HepG2 (cell line): Measurements from ENCODE around the gene XPNPEP2. TPM values are rescaled to one million over a fixed set of nuclear protein-coding genes. Genes with fewer than 3 reads are reported as not detected.

Experiments used
- ATAC-seq: fragments of 200-7000 bp; cut with Tn5 transposase; 3 replicates; pipeline ENCODE4 v1.9.1; 2020; ENCODE audit warnings: mild to moderate bottlenecking, moderate library complexity
- BruUV-seq: library from RNA; stranded (reverse); fragments of 400-500 nt; replicated peaks from 2 replicates; lab custom pipeline; 2021; lab: Mats Ljungman, UMichigan
- CTCF ChIA-PET: fragments of 300-600 bp; formaldehyde crosslinking; extraction: SDS; loops from one replicate; lab custom pipeline; 2021; ENCODE audit warnings: low total read pairs, inconsistent platforms, low intra/inter-chr PET ratio; lab: Yijun Ruan, JAX
- POLR2A ChIA-PET: fragments of 350-600 bp; sonication (Branson Sonifier 250); formaldehyde crosslinking; loops from one replicate; lab custom pipeline; 2020; ENCODE audit warnings: antibody characterized with exemption, inconsistent platforms; lab: Yijun Ruan, JAX
- DNase-seq: peaks from one replicate; pipeline ENCODE4 v3.0.0-alpha.2; 2015; ENCODE audit warnings: low spot score
- FAIRE-seq: peaks from 3 replicates; lab custom pipeline; 2011; peaks lifted over from hg19 to GRCh38; lab: Jason Lieb, UNC
- H2AFZ ChIP-seq: one replicate; pipeline ENCODE4 v1.6.1; 2011; ENCODE audit warnings: low read length, inconsistent platforms
- H3K27ac ChIP-seq: fragments of 300-600 bp; 3 replicates; pipeline ENCODE4 v1.8.0; 2011; ENCODE audit warnings: mixed run types, mild to moderate bottlenecking, mixed read lengths, low read length, inconsistent platforms; ENCODE audit not compliant: insufficient read depth; ENCODE audit errors: extremely low read length
- H3K27me3 ChIP-seq, 2 experiments: fragments of 200-600 bp in 1 of 2; 2 replicates in 1 of 2; 3 replicates in 1 of 2; pipeline versions ENCODE4 v1.6.0 to v1.8.0; 2011; ENCODE audit warnings: low read length in 2 of 2, mild to moderate bottlenecking in 2 of 2, moderate library complexity in 2 of 2, inconsistent platforms in 1 of 2; ENCODE audit not compliant: insufficient read depth in 2 of 2, control insufficient read depth in 1 of 2
- H3K36me3 ChIP-seq, 2 experiments: fragments of 200-600 bp in 1 of 2; replicated peaks in 1 of 2; 2 replicates in 1 of 2; 3 replicates in 1 of 2; pipeline versions ENCODE4 v1.5.1 to v1.8.0; 2011; ENCODE audit warnings: low read length in 2 of 2, inconsistent platforms in 1 of 2; ENCODE audit not compliant: insufficient read depth in 2 of 2, control insufficient read depth in 1 of 2
- H3K4me1 ChIP-seq: 2 replicates; pipeline ENCODE4 v1.5.1; 2012; ENCODE audit warnings: low read length, inconsistent platforms; ENCODE audit not compliant: insufficient read depth
- H3K4me2 ChIP-seq: 2 replicates; pipeline ENCODE4 v1.6.0; 2011; ENCODE audit warnings: low read depth, low read length, inconsistent platforms
- H3K4me3 ChIP-seq, 3 experiments: fragments of 200-600 bp in 1 of 3; sonication (generic), shearing (Covaris generic) in 1 of 3; replicated peaks in 1 of 3; 2 replicates each; pipeline ENCODE4 v1.5.1; 2011 to 2016; ENCODE audit warnings: low read length in 3 of 3, inconsistent platforms in 2 of 3, low read depth in 2 of 3, mild to moderate bottlenecking in 2 of 3, control low read depth in 1 of 3, mixed read lengths in 1 of 3; ENCODE audit not compliant: insufficient read depth in 1 of 3
- H3K79me2 ChIP-seq: one replicate; pipeline ENCODE4 v1.6.1; 2011; ENCODE audit warnings: low read length, inconsistent platforms; ENCODE audit not compliant: insufficient read depth
- H3K9ac ChIP-seq: 2 replicates; pipeline ENCODE4 v1.6.0; 2011; ENCODE audit warnings: mild to moderate bottlenecking, low read depth, low read length, inconsistent platforms; ENCODE audit not compliant: insufficient read depth
- H3K9me3 ChIP-seq: 2 replicates; pipeline ENCODE4 v1.5.1; 2012; ENCODE audit warnings: mild to moderate bottlenecking, low read length
- H4K20me1 ChIP-seq: 2 replicates; pipeline ENCODE4 v1.6.0; 2011; ENCODE audit warnings: inconsistent platforms, mild to moderate bottlenecking, low read length, moderate library complexity; ENCODE audit not compliant: insufficient read depth
- ATAD3A ChIP-seq: sonication (generic); formaldehyde crosslinking; IDR thresholded peaks from 2 replicates; pipeline ENCODE4 v1.4.0; 2020; ENCODE audit warnings: missing genetic modification reagents
- ATF4 ChIP-seq, 2 experiments: fragments of 450-650 bp in 1 of 2; sonication (generic) in 1 of 2; formaldehyde crosslinking; IDR thresholded peaks; 2 replicates each; pipeline versions ENCODE4 v1.5.0 to v1.8.0; 2020 to 2022; ENCODE audit warnings: mild to moderate bottlenecking in 1 of 2, missing genetic modification reagents in 1 of 2
- FLYWCH1 ChIP-seq: sonication (generic); formaldehyde crosslinking; IDR thresholded peaks from 2 replicates; pipeline ENCODE4 v1.8.1; 2023; ENCODE audit warnings: mild to moderate bottlenecking, missing genetic modification reagents
- HDAC1 ChIP-seq: sonication (generic); formaldehyde crosslinking; IDR thresholded peaks from 2 replicates; pipeline ENCODE4 v1.5.1; 2020; ENCODE audit warnings: mild to moderate bottlenecking, missing genetic modification reagents
- KLF12 ChIP-seq: sonication (generic); formaldehyde crosslinking; IDR thresholded peaks from 2 replicates; pipeline ENCODE4 v1.4.0; 2020; ENCODE audit warnings: missing genetic modification reagents, borderline replicate concordance
- NCOA2 ChIP-seq: sonication (generic); formaldehyde crosslinking; IDR thresholded peaks from 2 replicates; pipeline ENCODE4 v1.8.0; 2022; ENCODE audit warnings: inconsistent platforms
- NFE2L2 ChIP-seq: fragments of 150-350 bp; IDR thresholded peaks from 2 replicates; pipeline ENCODE4 v1.6.1; 2014; ENCODE audit warnings: low read length
- RBM39 ChIP-seq: fragments of 200-400 bp; formaldehyde crosslinking; IDR thresholded peaks from one replicate; pipeline ENCODE4 v1.6.1; 2018; ENCODE audit warnings: antibody characterized with exemption, mild to moderate bottlenecking, low read depth, low read length; ENCODE audit not compliant: poor library complexity, severe bottlenecking
- SKI ChIP-seq: fragments of 450-650 bp; IDR thresholded peaks from one replicate; pipeline ENCODE4 v1.6.1; 2018; ENCODE audit warnings: mild to moderate bottlenecking; ENCODE audit not compliant: partially characterized antibody
- ZNF234 ChIP-seq: sonication (generic); formaldehyde crosslinking; conservative IDR thresholded peaks from 2 replicates; pipeline ENCODE4 v1.5.1; 2020; ENCODE audit warnings: mild to moderate bottlenecking, missing genetic modification reagents
- ZNF891 ChIP-seq: sonication (generic); formaldehyde crosslinking; IDR thresholded peaks from 2 replicates; pipeline ENCODE4 v1.5.0; 2020; ENCODE audit warnings: mild to moderate bottlenecking, missing genetic modification reagents
- WGBS: methylation state at CpG from one replicate; pipeline ENCODE4 v1.1.6; 2017; ENCODE audit warnings: low lambda C conversion rate; 5-methylcytosine and 5-hydroxymethylcytosine counted together
- in situ Hi-C: cut with HindIII; loops from 2 replicates; pipeline ENCODE4 v1.10.0; 2017; ENCODE audit warnings: low pct_unique_long_range_greater_than_20kb; ENCODE audit not compliant: extremely low pct_ligation_motif_present
- intact Hi-C: fragments of 100-400 bp; cut with micrococcal nuclease; formaldehyde crosslinking; loops from one replicate; pipeline ENCODE4 v1.10.0; 2022; ENCODE audit not compliant: unreplicated experiment
- polyA plus RNA-seq, 8 experiments: library from polyadenylated mRNA; depleted of rRNA in 3 of 8; stranded (reverse) in 7 of 8; unstranded in 1 of 8; fragments of >200 nt; fragmentation: Illumina TruSeq in 4 of 8; extraction: Trizol in 4 of 8; gene quantifications; 2 replicates each; pipeline versions ENCODE4 v1.2.1 to v1.2.3, GENCODE V29; 2011 to 2016; ENCODE audit warnings: low read depth in 4 of 8, missing spikeins in 1 of 8, mixed read lengths in 1 of 8; ENCODE audit not compliant: insufficient read depth in 1 of 8
- total RNA-seq, 5 experiments: library from RNA; depleted of rRNA; stranded (reverse); fragments of >200 nt; fragmentation: Illumina TruSeq; extraction: Trizol; gene quantifications; 2 replicates each; pipeline ENCODE4 v1.2.3, GENCODE V29; 2016; ENCODE audit warnings: low read depth in 1 of 5
- TF ChIP-seq, protein P1 (sequence below): sonication (generic); formaldehyde crosslinking; IDR thresholded peaks from 2 replicates; pipeline ENCODE4 v1.5.0; 2020; ENCODE audit warnings: mild to moderate bottlenecking, missing genetic modification reagents, borderline replicate concordance
- TF ChIP-seq, protein P2 (sequence below): sonication (generic); formaldehyde crosslinking; IDR thresholded peaks from 2 replicates; pipeline ENCODE4 v1.8.0; 2022; ENCODE audit warnings: missing genetic modification reagents, mild to moderate bottlenecking, inconsistent platforms, borderline replicate concordance
- TF ChIP-seq, protein P3 (sequence below): sonication (generic); formaldehyde crosslinking; conservative IDR thresholded peaks from 2 replicates; pipeline ENCODE4 v1.4.0; 2020; ENCODE audit warnings: missing genetic modification reagents

The XPNPEP2 gene
- total and polyA plus RNA-seq, 2 of the 13 experiments (the other 11 are each of a cell fraction or from before 2014, with no cell fraction given): 1.1 to 1.8 TPM

DNA sequence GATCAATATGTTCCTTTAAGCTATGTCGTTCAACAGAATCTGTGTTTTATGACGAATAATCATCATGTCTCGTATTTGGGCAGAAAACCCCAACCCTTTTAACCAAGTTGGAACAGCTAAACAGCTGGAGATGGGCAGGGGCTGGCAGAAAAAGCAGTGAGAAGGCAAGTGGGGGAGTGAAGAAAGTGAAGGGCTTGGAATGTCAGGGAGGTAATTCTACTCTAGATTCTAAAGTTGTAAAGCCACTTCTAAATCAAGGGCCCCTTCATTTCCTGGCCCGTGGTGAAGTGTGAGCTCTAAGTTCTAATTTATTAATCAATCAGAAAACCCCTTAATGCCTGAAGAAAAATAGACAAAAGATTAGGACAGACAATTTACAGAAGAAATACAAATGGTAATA is 61.4 kb downstream of the XPNPEP2 start:
- no peaks in the 10 kb centered on the region for H3K4me1 ChIP-seq
- H4K20me1 ChIP-seq: no peaks in the 10 kb centered on the region
- no peak for FAIRE-seq
- H3K4me2 ChIP-seq: no peak overlapping the region
- in situ Hi-C loops (no loop called here), intact Hi-C loops (no loop called here)
- H3K27ac ChIP-seq: no peak overlapping the region
- no peak overlapping the region for H3K9ac ChIP-seq
- H2AFZ ChIP-seq: no peak overlapping the region
- ATAC-seq: no peak
- no peak for DNase-seq
- no TSS peak for BruUV-seq
- no peak overlapping the region for H3K4me3 ChIP-seq
- H3K36me3 ChIP-seq: peaks cover under 1 to 6% of the 10 kb centered on the region in 2 experiments; a peak in 1 of 5 replicates
- no peaks in the 10 kb centered on the region for H3K79me2 ChIP-seq
- WGBS: 96% methylated on average over 4 of the region's 4 CpGs
- POLR2A ChIA-PET: no interaction called here
- CTCF ChIA-PET: no interaction called here
- H3K9me3 ChIP-seq: no peaks in the 10 kb centered on the region
- H3K27me3 ChIP-seq: no peaks in the 10 kb centered on the region
- TF ChIP-seq, protein P1, sequence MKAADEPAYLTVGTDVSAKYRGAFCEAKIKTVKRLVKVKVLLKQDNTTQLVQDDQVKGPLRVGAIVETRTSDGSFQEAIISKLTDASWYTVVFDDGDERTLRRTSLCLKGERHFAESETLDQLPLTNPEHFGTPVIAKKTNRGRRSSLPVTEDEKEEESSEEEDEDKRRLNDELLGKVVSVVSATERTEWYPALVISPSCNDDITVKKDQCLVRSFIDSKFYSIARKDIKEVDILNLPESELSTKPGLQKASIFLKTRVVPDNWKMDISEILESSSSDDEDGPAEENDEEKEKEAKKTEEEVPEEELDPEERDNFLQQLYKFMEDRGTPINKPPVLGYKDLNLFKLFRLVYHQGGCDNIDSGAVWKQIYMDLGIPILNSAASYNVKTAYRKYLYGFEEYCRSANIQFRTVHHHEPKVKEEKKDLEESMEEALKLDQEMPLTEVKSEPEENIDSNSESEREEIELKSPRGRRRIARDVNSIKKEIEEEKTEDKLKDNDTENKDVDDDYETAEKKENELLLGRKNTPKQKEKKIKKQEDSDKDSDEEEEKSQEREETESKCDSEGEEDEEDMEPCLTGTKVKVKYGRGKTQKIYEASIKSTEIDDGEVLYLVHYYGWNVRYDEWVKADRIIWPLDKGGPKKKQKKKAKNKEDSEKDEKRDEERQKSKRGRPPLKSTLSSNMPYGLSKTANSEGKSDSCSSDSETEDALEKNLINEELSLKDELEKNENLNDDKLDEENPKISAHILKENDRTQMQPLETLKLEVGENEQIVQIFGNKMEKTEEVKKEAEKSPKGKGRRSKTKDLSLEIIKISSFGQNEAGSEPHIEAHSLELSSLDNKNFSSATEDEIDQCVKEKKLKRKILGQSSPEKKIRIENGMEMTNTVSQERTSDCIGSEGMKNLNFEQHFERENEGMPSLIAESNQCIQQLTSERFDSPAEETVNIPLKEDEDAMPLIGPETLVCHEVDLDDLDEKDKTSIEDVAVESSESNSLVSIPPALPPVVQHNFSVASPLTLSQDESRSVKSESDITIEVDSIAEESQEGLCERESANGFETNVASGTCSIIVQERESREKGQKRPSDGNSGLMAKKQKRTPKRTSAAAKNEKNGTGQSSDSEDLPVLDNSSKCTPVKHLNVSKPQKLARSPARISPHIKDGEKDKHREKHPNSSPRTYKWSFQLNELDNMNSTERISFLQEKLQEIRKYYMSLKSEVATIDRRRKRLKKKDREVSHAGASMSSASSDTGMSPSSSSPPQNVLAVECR: no peak
- TF ChIP-seq FLYWCH1 (CRISPR knock-in tag) (no peak), NFE2L2 (no peak), HDAC1 (CRISPR knock-in tag) (no peak), RBM39 (no peak), ATF4 (CRISPR knock-in tag; IDR thresholded peaks at IDR 0.05) (no peak), ZNF234 (no peak), NCOA2 (CRISPR knock-in tag) (no peak), ATAD3A (CRISPR knock-in tag) (no peak), ZNF891 (no peak), KLF12 (CRISPR knock-in tag) (no peak), SKI (no peak)
- TF ChIP-seq, protein P2, sequence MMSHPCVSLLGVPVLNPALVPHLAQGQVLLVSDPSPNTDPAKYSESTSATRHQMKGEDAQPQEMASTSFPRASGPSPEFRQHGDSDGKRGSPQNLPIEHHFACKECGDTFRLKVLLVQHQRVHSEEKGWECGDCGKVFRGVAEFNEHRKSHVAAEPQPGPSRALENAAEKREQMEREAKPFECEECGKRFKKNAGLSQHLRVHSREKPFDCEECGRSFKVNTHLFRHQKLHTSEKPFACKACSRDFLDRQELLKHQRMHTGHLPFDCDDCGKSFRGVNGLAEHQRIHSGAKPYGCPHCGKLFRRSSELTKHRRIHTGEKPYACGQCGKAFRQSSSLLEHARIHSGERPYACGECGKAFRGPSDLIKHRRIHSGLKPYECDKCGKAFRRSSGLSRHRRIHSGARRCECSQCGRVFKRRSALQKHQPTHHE (CRISPR knock-in tag): no peak
- TF ChIP-seq, protein P3, sequence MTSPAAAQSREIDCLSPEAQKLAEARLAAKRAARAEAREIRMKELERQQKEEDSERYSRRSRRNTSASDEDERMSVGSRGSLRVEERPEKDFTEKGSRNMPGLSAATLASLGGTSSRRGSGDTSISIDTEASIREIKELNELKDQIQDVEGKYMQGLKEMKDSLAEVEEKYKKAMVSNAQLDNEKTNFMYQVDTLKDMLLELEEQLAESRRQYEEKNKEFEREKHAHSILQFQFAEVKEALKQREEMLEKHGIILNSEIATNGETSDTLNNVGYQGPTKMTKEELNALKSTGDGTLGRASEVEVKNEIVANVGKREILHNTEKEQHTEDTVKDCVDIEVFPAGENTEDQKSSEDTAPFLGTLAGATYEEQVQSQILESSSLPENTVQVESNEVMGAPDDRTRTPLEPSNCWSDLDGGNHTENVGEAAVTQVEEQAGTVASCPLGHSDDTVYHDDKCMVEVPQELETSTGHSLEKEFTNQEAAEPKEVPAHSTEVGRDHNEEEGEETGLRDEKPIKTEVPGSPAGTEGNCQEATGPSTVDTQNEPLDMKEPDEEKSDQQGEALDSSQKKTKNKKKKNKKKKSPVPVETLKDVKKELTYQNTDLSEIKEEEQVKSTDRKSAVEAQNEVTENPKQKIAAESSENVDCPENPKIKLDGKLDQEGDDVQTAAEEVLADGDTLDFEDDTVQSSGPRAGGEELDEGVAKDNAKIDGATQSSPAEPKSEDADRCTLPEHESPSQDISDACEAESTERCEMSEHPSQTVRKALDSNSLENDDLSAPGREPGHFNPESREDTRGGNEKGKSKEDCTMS (CRISPR knock-in tag): no peak
